Cardiac muscle cell (in vitro differentiated cells and primary cell): Measurements from ENCODE around the gene TMEM41B. TPM values are rescaled to one million over a fixed set of nuclear protein-coding genes. Genes with fewer than 3 reads are reported as not detected.

Experiments used
- DNase-seq, 2 donors: peaks; one replicate each; pipeline versions ENCODE4 v3.0.0 to v3.0.0-alpha.2; 2010 to 2017; ENCODE audit warnings: low read depth in 1 of 2, low spot score in 1 of 2
- H3K27ac ChIP-seq: fragments of 200-600 bp; sonication (generic); 2 replicates; pipeline ENCODE4 v1.5.1; 2016
- H3K27me3 ChIP-seq: fragments of 200-600 bp; sonication (generic); 2 replicates; pipeline ENCODE4 v1.6.0; 2016; ENCODE audit warnings: control low read depth
- H3K36me3 ChIP-seq: fragments of 200-600 bp; sonication (generic); 2 replicates; pipeline ENCODE4 v1.5.1; 2016; ENCODE audit warnings: control low read depth
- H3K4me1 ChIP-seq: fragments of 200-600 bp; sonication (generic); 2 replicates; pipeline ENCODE4 v1.8.1; 2017; ENCODE audit warnings: low read depth, mild to moderate bottlenecking, mixed run types
- H3K4me3 ChIP-seq: fragments of 200-600 bp; sonication (generic); 2 replicates; pipeline ENCODE4 v1.5.1; 2016; ENCODE audit warnings: mild to moderate bottlenecking
- H3K9me3 ChIP-seq: fragments of 200-600 bp; sonication (generic); 2 replicates; pipeline ENCODE4 v1.5.1; 2017; ENCODE audit warnings: low read depth, mild to moderate bottlenecking, control low read depth
- polyA plus RNA-seq: library from polyadenylated mRNA; unstranded; fragments of >200 nt; fragmentation: Nextera tagmentation; extraction: Ambion mirVana; gene quantifications from 2 replicates; pipeline ENCODE4 v1.2.1, GENCODE V29; 2016
- total RNA-seq: library from RNA; depleted of rRNA; stranded (reverse); fragments of >200 nt; gene quantifications from 2 replicates; pipeline ENCODE4 v1.2.3, GENCODE V29; 2016
- TF ChIP-seq, protein P1 (sequence below): IDR thresholded peaks from 2 replicates; pipeline ENCODE4 v1.5.1; 2012; ENCODE audit warnings: low read depth, mild to moderate bottlenecking, low read length

Gene TMEM41B
- total and polyA plus RNA-seq, 2 experiments from 2014 or later: 63.3 to 77.0 TPM

DNA sequence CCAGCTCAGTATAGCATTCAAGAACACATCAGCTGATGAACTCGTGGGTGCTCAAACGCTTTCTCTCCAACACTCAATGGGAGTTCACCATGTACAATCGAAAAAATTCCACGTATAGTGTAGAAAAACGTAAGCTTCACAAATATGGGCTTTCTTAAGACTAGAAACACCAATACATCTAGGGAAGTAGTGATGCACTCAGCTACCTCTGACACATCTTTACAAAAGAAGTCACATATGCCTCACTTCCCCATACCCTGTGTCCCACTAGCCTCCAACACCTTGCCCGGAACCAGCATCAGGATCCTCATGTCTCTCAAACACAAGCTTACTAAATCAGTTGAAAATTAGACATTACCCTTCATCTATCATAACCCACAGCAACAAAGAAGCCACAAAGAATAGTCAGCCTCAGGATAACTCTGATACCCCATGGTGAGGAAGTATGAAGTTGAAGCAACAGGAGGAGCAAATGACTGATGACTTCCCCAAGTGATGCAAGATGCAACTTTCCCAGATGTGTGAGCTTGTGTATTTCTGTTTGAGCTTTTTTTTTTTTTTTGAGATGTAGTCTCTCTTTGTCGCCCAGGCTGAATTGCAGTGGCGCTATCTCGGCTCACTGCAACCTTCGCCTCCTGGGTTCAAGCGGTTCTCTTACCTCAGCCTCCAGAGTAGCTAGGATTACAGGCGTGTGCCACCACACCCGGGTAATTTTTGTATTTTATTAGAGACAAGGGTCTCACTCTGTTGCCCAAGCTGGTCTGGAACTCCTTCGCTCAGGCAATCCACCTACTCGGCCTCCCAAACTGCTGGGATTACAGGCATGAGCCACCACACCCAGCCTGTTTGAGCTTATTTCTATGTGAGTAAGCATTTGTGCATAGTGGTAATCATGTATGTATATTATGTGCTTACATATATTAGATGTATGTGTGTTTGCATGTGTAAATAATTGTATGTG, 40.7 kb downstream of the TMEM41B start:
- Histone ChIP-seq H3K9me3 (no peaks in the 10 kb centered on the region), H3K27me3 (no peaks in the 10 kb centered on the region), H3K4me3 (no peak overlapping the region), H3K4me1 (peaks cover 33% of the 10 kb centered on the region), H3K36me3 (no peaks in the 10 kb centered on the region), H3K27ac (no peak overlapping the region)
- TF ChIP-seq, protein P1, sequence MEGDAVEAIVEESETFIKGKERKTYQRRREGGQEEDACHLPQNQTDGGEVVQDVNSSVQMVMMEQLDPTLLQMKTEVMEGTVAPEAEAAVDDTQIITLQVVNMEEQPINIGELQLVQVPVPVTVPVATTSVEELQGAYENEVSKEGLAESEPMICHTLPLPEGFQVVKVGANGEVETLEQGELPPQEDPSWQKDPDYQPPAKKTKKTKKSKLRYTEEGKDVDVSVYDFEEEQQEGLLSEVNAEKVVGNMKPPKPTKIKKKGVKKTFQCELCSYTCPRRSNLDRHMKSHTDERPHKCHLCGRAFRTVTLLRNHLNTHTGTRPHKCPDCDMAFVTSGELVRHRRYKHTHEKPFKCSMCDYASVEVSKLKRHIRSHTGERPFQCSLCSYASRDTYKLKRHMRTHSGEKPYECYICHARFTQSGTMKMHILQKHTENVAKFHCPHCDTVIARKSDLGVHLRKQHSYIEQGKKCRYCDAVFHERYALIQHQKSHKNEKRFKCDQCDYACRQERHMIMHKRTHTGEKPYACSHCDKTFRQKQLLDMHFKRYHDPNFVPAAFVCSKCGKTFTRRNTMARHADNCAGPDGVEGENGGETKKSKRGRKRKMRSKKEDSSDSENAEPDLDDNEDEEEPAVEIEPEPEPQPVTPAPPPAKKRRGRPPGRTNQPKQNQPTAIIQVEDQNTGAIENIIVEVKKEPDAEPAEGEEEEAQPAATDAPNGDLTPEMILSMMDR: no peak
- peak in 1 of 2 donors; percentile 63 for DNase-seq

DNA sequence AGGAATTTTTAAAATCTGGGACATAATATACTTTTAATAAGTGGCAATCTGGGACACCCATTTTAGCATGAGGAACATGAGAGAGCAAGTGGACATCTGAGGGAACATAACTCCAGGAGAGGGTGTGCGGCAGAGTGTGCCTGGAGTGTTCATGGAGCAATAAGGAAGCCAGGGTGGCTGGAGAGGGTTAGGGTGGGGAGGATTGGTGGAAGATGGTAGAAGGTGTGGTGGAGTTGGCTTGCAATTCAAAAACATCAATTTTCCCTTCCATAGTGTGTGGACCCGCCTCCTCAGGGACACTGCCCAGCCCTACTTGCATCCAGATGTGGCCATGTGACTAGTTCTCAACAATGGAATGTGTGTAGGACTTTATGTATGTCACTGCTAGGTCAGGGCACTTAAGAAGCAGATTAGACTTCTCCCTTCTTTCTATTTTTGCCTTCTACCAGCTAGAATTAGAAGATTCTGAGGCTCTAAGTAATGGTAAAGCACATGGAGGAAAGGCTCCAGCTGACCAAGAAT, 44.8 kb downstream of the TMEM41B start:
- Histone ChIP-seq H3K9me3 (no peaks in the 10 kb centered on the region), H3K4me3 (no peak overlapping the region), H3K4me1 (peaks cover 34% of the 10 kb centered on the region), H3K27ac (peak overlapping the region; percentile 99), H3K36me3 (no peaks in the 10 kb centered on the region), H3K27me3 (no peaks in the 10 kb centered on the region)
- DNase-seq: peak; percentile 52 to 91
- TF ChIP-seq, protein P1: no peak

DNA sequence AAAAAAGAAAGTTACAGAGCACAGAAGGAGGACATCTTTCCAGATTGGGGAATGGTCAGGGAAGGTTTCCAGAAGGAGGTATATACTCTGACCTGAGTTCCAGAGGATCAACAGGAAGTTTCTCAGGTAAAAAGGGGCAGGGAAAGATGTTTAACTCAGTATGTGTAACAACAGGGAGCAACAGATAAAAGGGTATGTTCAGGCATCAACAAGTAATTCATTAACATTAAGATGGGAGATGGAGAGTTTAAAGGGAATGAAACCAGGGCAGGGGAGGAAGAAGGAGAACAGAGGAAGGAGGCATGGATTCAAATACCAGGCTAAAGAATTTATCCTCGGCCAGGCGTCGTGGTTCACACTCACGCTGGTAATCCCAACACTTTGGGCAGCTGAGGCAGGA, 46.7 kb downstream of the TMEM41B start:
- Histone ChIP-seq H3K27me3 (no peaks in the 10 kb centered on the region), H3K4me1 (peaks cover 37% of the 10 kb centered on the region), H3K9me3 (no peaks in the 10 kb centered on the region), H3K4me3 (no peak overlapping the region), H3K27ac (no peak overlapping the region), H3K36me3 (no peaks in the 10 kb centered on the region)
- no peak for DNase-seq
- TF ChIP-seq, protein P1: no peak

DNA sequence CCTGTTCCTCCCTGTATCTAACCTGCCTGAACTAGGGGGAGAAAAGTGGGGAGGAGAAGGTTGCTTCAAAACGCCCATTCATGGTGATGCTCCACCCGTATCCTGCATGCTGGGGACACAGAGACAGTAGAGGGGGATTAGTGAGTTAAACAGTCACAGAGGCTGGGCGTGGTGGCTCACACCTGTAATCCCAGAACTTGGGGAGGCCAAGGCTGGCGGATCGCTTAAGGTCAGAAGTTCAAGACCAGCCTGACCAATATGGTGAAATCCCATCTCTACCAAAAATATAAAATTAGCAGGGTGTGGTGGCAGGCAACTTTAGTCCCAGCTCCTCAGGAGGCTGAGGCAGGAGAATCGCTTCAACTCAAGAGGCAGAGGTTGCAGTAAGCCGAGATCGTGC, 47.5 kb downstream of the TMEM41B start:
- Histone ChIP-seq H3K9me3 (no peaks in the 10 kb centered on the region), H3K4me1 (peaks cover 40% of the 10 kb centered on the region), H3K4me3 (no peak overlapping the region), H3K27me3 (no peaks in the 10 kb centered on the region), H3K36me3 (no peaks in the 10 kb centered on the region), H3K27ac (no peak overlapping the region)
- DNase-seq: no peak
- TF ChIP-seq, protein P1: no peak

DNA sequence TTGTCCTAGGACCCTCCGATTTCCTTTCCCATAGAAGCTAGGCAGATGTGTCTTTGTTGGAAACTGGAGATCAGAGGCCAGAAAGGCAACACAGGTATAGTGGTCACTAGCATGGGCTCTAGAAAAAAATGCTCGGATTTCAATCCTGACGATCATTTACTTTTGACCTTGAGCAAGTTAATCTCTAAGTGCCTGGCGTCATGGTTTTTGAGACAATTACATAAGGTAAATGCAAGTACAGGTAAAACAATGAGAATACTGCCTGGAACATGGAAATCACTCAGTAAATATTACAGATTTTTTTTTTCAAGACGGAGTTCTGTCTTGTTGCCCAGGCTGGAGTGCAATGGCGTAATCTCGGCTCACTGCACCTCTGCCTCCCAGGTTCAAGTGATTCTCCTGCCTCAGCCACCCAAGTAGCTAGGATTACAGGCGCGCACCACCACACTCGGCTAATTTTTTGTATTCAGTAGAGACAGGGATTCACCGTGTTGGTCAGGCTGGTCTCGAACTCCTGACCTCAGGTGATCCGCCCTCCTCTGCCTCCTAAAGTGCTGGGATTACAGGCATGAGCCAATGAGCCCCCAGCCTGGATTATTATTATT, 48.2 kb downstream of the TMEM41B start:
- DNase-seq: no peak
- H3K27me3 ChIP-seq: no peaks in the 10 kb centered on the region
- no peaks in the 10 kb centered on the region for H3K36me3 ChIP-seq
- H3K4me1 ChIP-seq: peaks cover 39% of the 10 kb centered on the region
- TF ChIP-seq, protein P1: no peak
- peak overlapping the region; percentile 98 for H3K27ac ChIP-seq
- no peaks in the 10 kb centered on the region for H3K9me3 ChIP-seq
- no peak overlapping the region for H3K4me3 ChIP-seq
